Fibroblast of skin of right quadriceps (primary cell): ENCODE data around the gene SH3RF1.

ENCODE experiments used
- DNase-seq: peaks from one replicate; pipeline ENCODE4 v3.0.0-alpha.2; 2013

SH3RF1 gene

DNA sequence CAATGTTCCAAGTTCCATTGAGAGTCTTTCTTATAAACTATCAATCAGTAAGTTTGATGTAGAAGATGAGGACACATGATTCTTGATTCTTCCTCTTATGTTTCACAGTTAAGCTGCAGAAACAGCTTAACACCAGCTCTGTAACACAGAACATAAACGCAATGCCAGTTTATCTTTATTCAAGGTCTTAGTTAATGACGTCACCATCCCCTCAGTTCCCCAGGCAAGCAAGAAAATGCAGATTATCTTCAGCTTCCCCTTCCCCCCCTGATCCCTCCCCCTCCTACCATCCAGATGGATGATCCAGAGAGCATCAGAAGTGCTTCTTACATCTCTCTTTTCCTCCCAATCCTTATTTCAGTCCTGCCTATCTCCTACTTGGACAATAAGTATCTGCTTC is 4.4 kb upstream of the SH3RF1 start:
- DNase-seq, result peak; percentile 24

DNA sequence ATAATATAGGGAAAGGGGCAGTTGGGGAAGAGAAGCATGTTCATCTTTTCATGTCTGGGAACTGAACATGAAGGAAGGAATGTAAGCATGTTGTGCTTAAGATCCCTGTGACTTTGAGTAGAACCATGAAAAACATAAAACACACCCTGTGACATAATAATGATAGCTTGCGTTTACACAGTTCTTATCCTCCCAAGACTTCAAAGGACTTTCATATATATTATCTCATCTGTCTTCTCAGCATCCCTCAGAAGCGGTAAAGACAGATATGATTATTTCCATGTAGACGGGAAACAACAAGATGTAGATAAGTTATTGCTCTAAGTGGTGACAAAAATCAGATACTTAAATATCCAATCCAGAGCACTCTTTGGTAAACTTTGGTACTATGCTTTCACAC is 3.3 kb upstream of the SH3RF1 start:
- no peak for DNase-seq

DNA sequence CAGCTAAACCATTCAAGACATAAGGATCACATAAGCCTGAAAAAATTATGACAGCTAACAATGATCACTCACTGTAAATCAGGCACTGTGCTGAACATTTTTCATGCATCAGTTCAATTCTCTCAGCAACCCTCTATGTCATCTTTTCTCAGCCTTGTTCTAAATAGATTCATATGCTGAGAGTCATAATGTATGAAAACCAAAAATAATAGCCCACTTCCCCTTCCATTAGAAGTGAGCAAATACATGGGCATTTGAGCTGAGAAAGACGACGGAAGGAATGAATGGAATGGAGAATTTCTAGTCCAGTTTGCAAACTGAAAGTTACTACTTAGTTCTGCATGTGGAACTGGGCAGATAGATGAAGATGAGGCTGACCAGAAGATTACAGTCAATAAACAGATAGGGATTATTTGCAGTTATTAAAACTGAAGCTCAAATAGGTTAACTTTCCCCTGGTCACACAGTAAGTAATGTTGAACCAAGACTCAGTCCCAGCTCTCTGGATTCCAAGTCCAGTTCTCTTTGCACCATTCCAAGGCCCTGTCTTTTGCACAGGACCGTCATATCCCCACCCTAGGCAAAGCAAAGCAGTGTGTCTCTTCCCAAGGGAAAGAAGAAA is 1.6 kb upstream of the SH3RF1 start:
- peak; percentile 90 for DNase-seq

DNA sequence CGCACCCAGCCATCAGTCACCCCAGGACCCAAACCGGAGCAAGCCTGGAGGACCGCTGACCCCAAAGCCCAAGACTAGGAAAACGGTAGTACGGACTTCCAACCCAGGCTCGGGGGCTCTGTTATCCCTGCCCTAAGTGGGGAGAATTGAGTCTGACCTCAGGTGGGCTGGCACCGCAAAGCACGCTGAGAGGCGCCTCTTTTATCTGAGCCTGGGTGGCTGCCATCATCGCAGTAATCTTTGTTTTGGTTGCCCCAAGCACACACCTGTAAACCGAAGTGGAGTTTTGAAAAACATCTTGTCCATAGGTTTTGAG is 894 bp upstream of the SH3RF1 start:
- no peak for DNase-seq

- DNase-seq, result peak; percentile 46
Measured at GRCh38 chr4:169269916-169270809, 593 bp downstream of the SH3RF1 start.

- DNase-seq, result peak; percentile 92
Measured at GRCh38 chr4:169268951-169269760, 1.6 kb downstream of the SH3RF1 start.

DNA sequence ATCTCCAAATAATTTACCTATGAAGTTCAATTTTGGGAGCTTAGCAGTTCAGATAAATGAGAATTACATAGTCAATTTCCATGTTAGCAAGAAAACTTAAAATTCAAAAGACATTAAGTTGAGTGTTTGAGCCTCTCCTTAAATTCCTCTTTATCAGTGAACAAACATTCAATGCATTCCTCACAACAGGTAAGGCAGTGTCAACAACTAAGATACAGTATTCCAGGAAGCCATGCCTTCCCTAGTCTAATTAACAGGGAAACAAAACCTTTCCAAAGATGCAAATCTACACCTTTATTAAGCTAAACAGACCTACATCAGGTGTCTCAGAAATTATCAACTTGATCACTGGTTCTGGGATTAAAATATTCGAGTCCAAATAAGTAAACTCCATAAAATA is 3.7 kb downstream of the SH3RF1 start:
- no peak for DNase-seq

DNA sequence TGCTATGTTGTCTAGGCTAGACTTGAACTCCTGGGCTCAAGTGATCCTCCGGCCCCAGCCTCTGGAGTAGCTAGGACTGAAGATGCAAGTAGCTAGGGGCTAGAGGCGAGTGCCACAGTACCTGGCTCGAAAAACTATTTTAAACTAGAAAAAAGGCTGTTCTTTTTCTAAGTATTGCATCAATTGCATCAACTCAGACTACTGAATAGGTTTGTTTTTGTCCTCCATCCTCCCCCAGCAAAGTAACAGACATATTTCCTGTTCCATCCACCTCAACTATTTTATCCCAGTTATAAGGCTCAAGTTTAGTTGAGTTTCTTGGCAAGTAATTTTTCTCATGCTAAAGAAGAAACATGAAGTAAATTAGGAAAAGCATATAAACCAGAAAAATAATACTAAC is 4.1 kb downstream of the SH3RF1 start:
- no peak for DNase-seq

DNA sequence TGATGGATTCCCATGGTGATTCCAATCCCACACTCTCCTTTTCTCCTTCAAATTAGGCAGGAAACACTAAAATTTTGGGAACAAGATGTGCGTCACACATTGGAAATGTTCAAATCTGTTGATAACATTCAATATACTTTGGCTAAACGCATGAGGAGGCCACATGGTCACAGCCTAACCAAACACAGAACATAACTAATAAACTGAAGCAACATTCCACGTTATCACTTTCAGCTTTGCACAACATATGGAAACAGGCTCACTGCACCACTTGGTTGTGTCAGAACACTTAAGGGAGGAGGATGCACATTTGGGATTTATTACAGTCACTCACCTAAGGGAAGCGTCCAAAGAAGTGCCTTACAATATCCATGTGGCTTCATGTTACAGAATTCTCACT is 4.7 kb downstream of the SH3RF1 start:
- peak; percentile 41 for DNase-seq

- no peak for DNase-seq
Measured at GRCh38 chr4:169263791-169264392, 6.9 kb downstream of the SH3RF1 start.

DNA sequence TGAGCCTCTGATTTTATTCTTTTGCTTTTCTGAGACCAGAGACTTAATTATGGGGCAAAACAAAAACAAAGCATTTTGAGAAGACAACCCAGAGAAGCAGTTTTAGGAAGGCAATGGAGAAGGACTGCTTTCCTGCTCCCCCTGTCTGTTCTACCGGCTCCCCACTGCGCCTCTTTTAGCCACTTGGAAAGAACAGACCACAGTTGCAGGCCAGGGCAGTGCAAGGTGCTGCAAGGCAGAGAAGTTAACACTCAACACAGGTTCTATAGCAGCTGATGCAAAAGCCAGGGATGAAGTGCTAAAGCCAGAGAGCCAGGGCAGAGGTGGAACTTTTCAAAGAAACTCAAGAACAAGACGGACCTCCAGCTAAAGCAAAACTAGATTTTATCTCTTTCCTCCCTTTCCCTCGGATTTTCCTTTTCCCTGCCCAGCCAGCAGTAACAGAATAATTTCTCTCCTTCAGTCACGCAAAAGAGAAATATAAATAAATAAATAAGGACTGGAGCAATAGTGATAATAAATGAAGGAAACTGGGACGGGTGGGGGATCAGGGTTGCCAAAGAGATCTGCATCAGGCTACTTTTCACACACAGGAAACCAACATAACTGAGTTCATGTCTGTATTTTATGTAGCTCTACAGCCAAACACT is 10.4 kb downstream of the SH3RF1 start:
- DNase-seq, result no peak

DNA sequence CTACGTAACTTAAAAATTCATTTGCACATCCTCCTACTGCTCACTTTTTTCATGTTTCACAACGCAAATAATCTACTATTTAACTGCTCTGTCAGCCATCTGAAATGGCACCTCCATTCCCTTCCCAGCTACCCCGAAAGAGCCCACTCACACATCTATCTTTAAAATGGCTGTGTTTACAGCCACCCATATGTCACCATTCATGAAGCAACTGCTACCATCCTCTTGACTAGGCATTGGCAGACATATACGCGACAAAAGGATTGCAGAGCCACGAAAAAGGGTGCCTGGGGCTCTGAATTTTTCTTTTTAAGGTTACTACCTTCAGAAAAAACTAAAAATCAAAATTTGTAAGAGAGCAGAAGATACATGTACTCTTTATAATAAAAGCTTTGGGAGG is 11.5 kb downstream of the SH3RF1 start:
- no peak for DNase-seq

- no peak for DNase-seq
Measured at GRCh38 chr4:169258141-169258540, 12.6 kb downstream of the SH3RF1 start.

DNA sequence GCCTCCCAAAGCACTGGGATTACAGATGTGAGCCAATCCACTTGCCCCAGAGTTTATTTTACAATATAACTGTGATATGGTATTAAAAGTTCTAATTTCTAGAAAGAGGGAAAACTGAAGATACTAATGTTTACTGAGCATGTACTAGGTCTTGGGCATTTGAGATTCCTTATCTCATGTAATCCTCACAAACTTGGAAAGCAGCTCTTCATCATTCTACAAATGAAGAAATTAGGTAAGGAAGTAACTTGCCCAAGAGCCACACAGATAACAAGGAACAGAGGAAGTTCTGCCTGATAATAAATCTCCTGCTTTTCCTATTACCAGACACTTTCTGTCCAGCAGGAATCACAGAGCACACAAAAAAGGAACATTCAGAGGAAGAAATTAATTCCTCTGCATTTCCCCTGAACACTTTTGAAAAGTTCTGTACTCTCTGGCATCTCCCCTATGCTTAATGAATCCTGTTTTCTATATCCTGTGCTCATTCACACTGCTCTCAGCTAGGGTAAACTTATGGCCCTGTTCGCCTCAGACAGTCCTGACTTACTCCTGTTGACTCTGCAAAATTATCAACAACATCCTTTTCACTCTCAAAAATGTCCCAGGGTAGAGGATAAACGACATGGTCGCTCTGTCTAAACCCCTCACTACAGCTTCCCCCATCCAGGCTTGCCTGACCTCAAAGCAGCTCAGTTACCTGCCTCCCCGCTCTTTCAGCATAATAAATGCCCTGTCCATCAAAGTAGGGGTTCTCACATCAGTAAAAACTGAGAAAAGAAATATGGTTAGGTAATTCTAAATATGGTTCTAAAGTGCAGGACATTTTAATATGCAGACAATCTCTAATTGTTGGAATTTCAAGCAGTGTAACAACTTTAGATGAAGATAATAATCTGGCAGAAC is 13.6 kb downstream of the SH3RF1 start:
- DNase-seq, result no peak

GRCh38 chr4:169256101-169256612 is 14.6 kb downstream of the SH3RF1 start:
- peak; percentile 60 for DNase-seq

DNA sequence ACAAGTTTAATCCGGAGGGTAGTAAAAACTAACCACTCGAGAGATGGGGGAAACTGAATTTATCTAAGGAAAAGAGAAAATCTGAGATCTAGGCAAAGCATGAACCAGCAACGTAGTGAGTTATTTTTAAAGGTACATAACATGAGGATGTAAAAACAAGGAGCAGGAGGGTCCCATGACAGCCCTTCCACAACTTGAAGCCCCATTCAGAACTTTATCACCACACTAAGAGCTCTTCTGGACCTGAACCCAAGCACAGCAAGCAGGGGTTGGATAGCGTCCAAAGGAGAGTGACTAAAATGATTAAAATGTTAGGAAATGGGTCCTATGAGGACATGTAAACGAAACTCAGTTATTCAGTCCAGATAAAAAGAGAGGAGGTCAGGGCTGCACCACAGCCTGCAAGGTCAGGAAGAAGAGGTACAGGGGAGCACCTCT is 16.2 kb downstream of the SH3RF1 start:
- DNase-seq, result peak; percentile 84

GRCh38 chr4:169253904-169254303 is 16.9 kb downstream of the SH3RF1 start:
- DNase-seq, result peak; percentile 97

- no peak for DNase-seq
Measured at GRCh38 chr4:169253113-169253671, 17.6 kb downstream of the SH3RF1 start.

DNA sequence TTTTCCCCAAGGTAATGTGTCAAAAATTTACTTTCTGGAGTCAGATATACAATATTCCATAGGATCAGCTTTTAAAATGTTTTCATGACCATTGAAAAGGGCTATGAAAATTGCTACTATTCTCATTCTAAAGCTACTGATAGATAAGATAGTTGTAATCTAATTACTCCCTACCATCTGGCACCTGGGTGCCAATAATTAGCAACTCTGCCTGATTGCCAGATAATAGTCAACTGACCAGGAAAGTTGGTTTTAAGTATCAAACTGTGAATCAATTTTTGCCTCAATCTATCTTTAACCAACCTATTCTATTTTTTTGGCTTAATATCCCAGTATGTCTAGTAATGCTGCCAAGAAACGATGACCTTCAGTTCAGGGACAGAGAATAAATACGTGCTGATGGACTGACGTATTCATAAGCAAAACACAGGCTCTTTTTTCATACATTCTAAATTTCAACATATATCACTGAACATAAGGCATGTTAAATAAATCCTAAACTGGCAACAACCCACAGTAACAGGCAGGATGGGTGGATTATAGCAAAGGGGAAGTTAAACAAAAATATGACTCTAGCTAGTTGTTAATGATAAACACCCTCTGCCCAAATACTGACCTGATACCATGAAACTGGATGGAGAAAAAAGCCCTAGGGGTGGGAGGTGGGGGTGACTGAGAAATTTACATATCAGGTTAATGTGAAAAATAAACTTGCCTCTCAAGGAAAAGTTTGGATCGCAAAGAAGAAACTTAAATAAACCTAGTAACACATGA is 18.2 kb downstream of the SH3RF1 start:
- DNase-seq, result no peak
